GM19193 (cell line): ENCODE results near the gene XXYLT1.

Experiments
- POLR2A ChIP-seq: IDR thresholded peaks from 4 replicates; pipeline ENCODE4 v1.6.1; 2011; ENCODE audit not compliant: insufficient read depth, insufficient read length; ENCODE audit errors: extremely low read depth

XXYLT1 gene

GRCh38 chr3:195139091-195139875 lies 131.7 kb downstream of the XXYLT1 start:
- peak; percentile 28 for TF ChIP-seq POLR2A

GRCh38 chr3:195137638-195138588 lies 133.0 kb downstream of the XXYLT1 start:
- no peak for TF ChIP-seq POLR2A

- no peak for TF ChIP-seq POLR2A
These were observed 135.0 kb downstream of the XXYLT1 start for GRCh38 chr3:195135917-195136316.

GRCh38 chr3:195134431-195134830 lies 136.5 kb downstream of the XXYLT1 start:
- TF ChIP-seq POLR2A, result no peak

- TF ChIP-seq POLR2A, result no peak
These were observed 137.5 kb downstream of the XXYLT1 start for GRCh38 chr3:195133462-195133861.

GRCh38 chr3:195133013-195133412 lies 137.9 kb downstream of the XXYLT1 start:
- TF ChIP-seq POLR2A, result no peak

GRCh38 chr3:195131176-195131575 lies 139.8 kb downstream of the XXYLT1 start:
- no peak for TF ChIP-seq POLR2A

GRCh38 chr3:195129644-195130492 lies 141.1 kb downstream of the XXYLT1 start:
- peak; percentile 64 for TF ChIP-seq POLR2A

GRCh38 chr3:195129072-195129643 lies 141.8 kb downstream of the XXYLT1 start:
- TF ChIP-seq POLR2A, result no peak

GRCh38 chr3:195128255-195129071 lies 142.5 kb downstream of the XXYLT1 start:
- TF ChIP-seq POLR2A, result no peak

- TF ChIP-seq POLR2A, result no peak
These were observed 144.8 kb downstream of the XXYLT1 start for GRCh38 chr3:195126056-195126605.

GRCh38 chr3:195125646-195126045 lies 145.3 kb downstream of the XXYLT1 start:
- TF ChIP-seq POLR2A, result no peak

- TF ChIP-seq POLR2A, result no peak
These were observed 146.5 kb downstream of the XXYLT1 start for GRCh38 chr3:195124378-195124992.
